HG02970 (cell line): Measurements from ENCODE around the gene IL26.

Experiments
- ATAC-seq: cut with Tn5 transposase; IDR thresholded peaks from one replicate; pipeline ENCODE4 v1.9.1; 2021; ENCODE audit warnings: mild to moderate bottlenecking, moderate library complexity, moderate number of reproducible peaks; ENCODE audit not compliant: unreplicated experiment, low FRiP score

Gene IL26

GRCh38 chr12:68225576-68226476, at the start of gene IL26:
TSS of gene IL26 (minus strand) at chr12:68225810. CDS start at chr12:68225756, 54 bp downstream.
- ATAC-seq: no peak

- no peak for ATAC-seq
These were observed 47.1 kb upstream of the IL26 start for GRCh38 chr12:68272732-68273131.

GRCh38 chr12:68271346-68271745, 45.7 kb upstream of the IL26 start:
- no peak for ATAC-seq

GRCh38 chr12:68270358-68270757, 44.7 kb upstream of the IL26 start:
- no peak for ATAC-seq

GRCh38 chr12:68269779-68270178, 44.2 kb upstream of the IL26 start:
- no peak for ATAC-seq

- ATAC-seq: no peak
These were observed 43.4 kb upstream of the IL26 start for GRCh38 chr12:68268967-68269366.

- no peak for ATAC-seq
These were observed 42.3 kb upstream of the IL26 start for GRCh38 chr12:68267892-68268396.

GRCh38 chr12:68264857-68265256, 39.2 kb upstream of the IL26 start:
- ATAC-seq: no peak

GRCh38 chr12:68264158-68264855, 38.7 kb upstream of the IL26 start:
- ATAC-seq: no peak

GRCh38 chr12:68263366-68263765, 37.8 kb upstream of the IL26 start:
- no peak for ATAC-seq

- no peak for ATAC-seq
These were observed 36.3 kb upstream of the IL26 start for GRCh38 chr12:68261896-68262295.

GRCh38 chr12:68260153-68260552, 34.5 kb upstream of the IL26 start:
- ATAC-seq: no peak

GRCh38 chr12:68259318-68259940, 33.8 kb upstream of the IL26 start:
- no peak for ATAC-seq

- ATAC-seq: no peak
These were observed 27.9 kb upstream of the IL26 start, which contains the start of gene IL22 for GRCh38 chr12:68253504-68253903. TSS of gene IL22 (minus strand) at chr12:68253604. CDS start at chr12:68253448, 156 bp downstream.

- no peak for ATAC-seq
These were observed 26.5 kb upstream of the IL26 start for GRCh38 chr12:68252077-68252476.

- ATAC-seq: no peak
These were observed 24.8 kb upstream of the IL26 start for GRCh38 chr12:68250454-68250853.

- ATAC-seq: no peak
These were observed 22.2 kb upstream of the IL26 start for GRCh38 chr12:68247785-68248184.

- ATAC-seq: no peak
These were observed 20.7 kb upstream of the IL26 start for GRCh38 chr12:68246350-68246749.

GRCh38 chr12:68245180-68246021, 19.8 kb upstream of the IL26 start:
- ATAC-seq: no peak

GRCh38 chr12:68242777-68243176, 17.2 kb upstream of the IL26 start:
- no peak for ATAC-seq
